ENCODE measurements around the gene DARS1. TPM values are rescaled to one million over a fixed set of nuclear protein-coding genes. Genes with fewer than 3 reads are reported as not detected.

The DARS1 gene
- total and polyA plus RNA-seq, 3 donors from 2014 or later = 32.3 to 45.7 (median 39.5) TPM

GRCh38 chr2:135948141-135948540, 37.3 kb downstream of the DARS1 start:
- WGBS, 2 donors = 95 to 100% methylated on average over 1 of the region's 1 CpG
- TF ChIP-seq POLR2A (IDR thresholded peaks at IDR 0.05) (no peak), CTCF (IDR thresholded peaks at IDR 0.05) (no peak)
- DNase-seq = no peak
- H3K27ac ChIP-seq = no peak overlapping the region
- no peak overlapping the region for H3K4me3 ChIP-seq
- no peaks in the 10 kb centered on the region for H3K9me3 ChIP-seq
- no peaks in the 10 kb centered on the region for H3K36me3 ChIP-seq (ENCODE audit: low read depth, missing control alignments)
- no peaks in the 10 kb centered on the region for H3K27me3 ChIP-seq
- intact Hi-C loops (cut with DNase I; ENCODE audit: low total_unique reads) = no loop called here
- peaks cover 4% of the 10 kb centered on the region for H3K4me1 ChIP-seq

GRCh38 chr2:135947483-135947882, 37.9 kb downstream of the DARS1 start:
- H3K4me3 ChIP-seq = no peak overlapping the region
- H3K27me3 ChIP-seq = no peaks in the 10 kb centered on the region
- no peak overlapping the region for H3K27ac ChIP-seq
- intact Hi-C loops (cut with DNase I; ENCODE audit: low total_unique reads) = no loop called here
- peaks cover 4% of the 10 kb centered on the region for H3K4me1 ChIP-seq
- no peak for TF ChIP-seq CTCF (IDR thresholded peaks at IDR 0.05)
- TF ChIP-seq POLR2A (IDR thresholded peaks at IDR 0.05) = no peak
- WGBS, 2 donors = 95 to 97% methylated on average over 2 of the region's 2 CpGs
- no peaks in the 10 kb centered on the region for H3K9me3 ChIP-seq
- no peak for DNase-seq
- no peaks in the 10 kb centered on the region for H3K36me3 ChIP-seq (ENCODE audit: low read depth, missing control alignments)

GRCh38 chr2:135945526-135945925, 39.9 kb downstream of the DARS1 start:
- DNase-seq = no peak
- intact Hi-C loops (cut with DNase I; ENCODE audit: low total_unique reads) = no loop called here
- no peak for TF ChIP-seq CTCF (IDR thresholded peaks at IDR 0.05)
- TF ChIP-seq POLR2A (IDR thresholded peaks at IDR 0.05) = no peak
- WGBS, 2 donors = 43 to 51% methylated on average over 3 of the region's 3 CpGs
- Histone ChIP-seq H3K36me3 (ENCODE audit: low read depth, missing control alignments) (no peaks in the 10 kb centered on the region), H3K27me3 (no peaks in the 10 kb centered on the region), H3K4me3 (no peak overlapping the region), H3K4me1 (peaks cover under 1% of the 10 kb centered on the region), H3K27ac (no peak overlapping the region), H3K9me3 (no peaks in the 10 kb centered on the region)

GRCh38 chr2:135944625-135945024, 40.8 kb downstream of the DARS1 start:
- intact Hi-C loops (cut with DNase I; ENCODE audit: low total_unique reads) = no loop called here
- WGBS, 2 donors = 70 to 72% methylated on average over 1 of the region's 1 CpG
- H3K27ac ChIP-seq = no peak overlapping the region
- H3K27me3 ChIP-seq = no peaks in the 10 kb centered on the region
- no peaks in the 10 kb centered on the region for H3K4me1 ChIP-seq
- H3K9me3 ChIP-seq = no peaks in the 10 kb centered on the region
- no peak overlapping the region for H3K4me3 ChIP-seq
- H3K36me3 ChIP-seq (ENCODE audit: low read depth, missing control alignments) = no peaks in the 10 kb centered on the region
- DNase-seq = no peak
- TF ChIP-seq POLR2A (IDR thresholded peaks at IDR 0.05) = no peak
- TF ChIP-seq CTCF (IDR thresholded peaks at IDR 0.05) = no peak

- no peaks in the 10 kb centered on the region for H3K4me1 ChIP-seq
- no peaks in the 10 kb centered on the region for H3K27me3 ChIP-seq
- DNase-seq = no peak
- no peaks in the 10 kb centered on the region for H3K36me3 ChIP-seq (ENCODE audit: low read depth, missing control alignments)
- TF ChIP-seq CTCF (IDR thresholded peaks at IDR 0.05) = no peak
- no peak for TF ChIP-seq POLR2A (IDR thresholded peaks at IDR 0.05)
- no peak overlapping the region for H3K27ac ChIP-seq
- 87 to 92% methylated on average over 5 of the region's 5 CpGs for WGBS, 2 donors
- H3K9me3 ChIP-seq = no peaks in the 10 kb centered on the region
- intact Hi-C loops (cut with DNase I; ENCODE audit: low total_unique reads) = no loop called here
- no peak overlapping the region for H3K4me3 ChIP-seq
Observed at GRCh38 chr2:135942936-135943688, 42.3 kb downstream of the DARS1 start.
